Fibroblast of peridontal ligament (primary cell): ENCODE data around the gene PARP4.
"Not testable (repeated sequence)": the region's sequence is repeated elsewhere in the genome, so short reads cannot be mapped to it uniquely, and the experiment has no call there.

Experiments used
- DNase-seq: peaks from one replicate; pipeline ENCODE4 v3.0.0-alpha.2; 2010; ENCODE audit errors: extremely low read depth

PARP4 gene

GRCh38 chr13:24512197-24512907 is at the start of gene PARP4:
TSS of gene PARP4 (minus strand) at chr13:24512778. CDS start at chr13:24503776, 9,002 bp downstream.
- peak; percentile 74 for DNase-seq

- DNase-seq, result not testable (repeated sequence)
Measured at GRCh38 chr13:24560579-24561187, 48.1 kb upstream of the PARP4 start.

GRCh38 chr13:24559431-24560218 is 47.0 kb upstream of the PARP4 start:
- not testable (repeated sequence) for DNase-seq

- peak; percentile 28 for DNase-seq
Measured at GRCh38 chr13:24557081-24557480, 44.5 kb upstream of the PARP4 start.

- not testable (repeated sequence) for DNase-seq
Measured at GRCh38 chr13:24553892-24554291, 41.3 kb upstream of the PARP4 start.

- not testable (repeated sequence) for DNase-seq
Measured at GRCh38 chr13:24541476-24542352, 29.1 kb upstream of the PARP4 start.

GRCh38 chr13:24541127-24541475 is 28.5 kb upstream of the PARP4 start:
- no peak for DNase-seq

GRCh38 chr13:24540236-24541126 is 27.9 kb upstream of the PARP4 start:
- DNase-seq, result no peak

- no peak for DNase-seq
Measured at GRCh38 chr13:24539500-24540165, 27.1 kb upstream of the PARP4 start.

- DNase-seq, result no peak
Measured at GRCh38 chr13:24529478-24529877, 16.9 kb upstream of the PARP4 start.

GRCh38 chr13:24528816-24529398 is 16.3 kb upstream of the PARP4 start:
- no peak for DNase-seq

- DNase-seq, result no peak
Measured at GRCh38 chr13:24527266-24527775, 14.7 kb upstream of the PARP4 start.

- DNase-seq, result no peak
Measured at GRCh38 chr13:24520733-24521132, 8.2 kb upstream of the PARP4 start.

GRCh38 chr13:24516919-24517318 is 4.3 kb upstream of the PARP4 start:
- no peak for DNase-seq

GRCh38 chr13:24512908-24513213 is 283 bp upstream of the PARP4 start:
- no peak for DNase-seq

- DNase-seq, result no peak
Measured at GRCh38 chr13:24511816-24512196, 772 bp downstream of the PARP4 start.

GRCh38 chr13:24511019-24511815 is 1.4 kb downstream of the PARP4 start:
- DNase-seq, result peak; percentile 72

- DNase-seq, result no peak
Measured at GRCh38 chr13:24506698-24507335, 5.8 kb downstream of the PARP4 start.
